GM06990 (cell line): ENCODE measurements around the gene ANO1.

Experiments used
- DNase-seq: peaks from one replicate; pipeline ENCODE4 v3.0.0-alpha.2; 2011; ENCODE audit not compliant: insufficient read length; ENCODE audit errors: extremely low read depth
- H3K27me3 ChIP-seq: replicated peaks from 2 replicates; pipeline ENCODE4 v1.6.0; 2011; ENCODE audit warnings: low read length; ENCODE audit not compliant: control insufficient read depth, insufficient read depth
- H3K36me3 ChIP-seq: 2 replicates; pipeline ENCODE4 v1.5.1; 2011; ENCODE audit warnings: low read length; ENCODE audit not compliant: control insufficient read depth, insufficient read depth
- H3K4me3 ChIP-seq: replicated peaks from 2 replicates; pipeline ENCODE4 v1.5.1; 2011; ENCODE audit warnings: low read depth, mild to moderate bottlenecking, control low read depth, low read length
- TF ChIP-seq, protein P1 (sequence below): IDR thresholded peaks from 2 replicates; pipeline ENCODE4 v1.5.1; 2011; ENCODE audit warnings: low read length, control low read depth, mild to moderate bottlenecking, inconsistent platforms; ENCODE audit not compliant: insufficient read depth, poor library complexity, severe bottlenecking

The ANO1 gene

DNA sequence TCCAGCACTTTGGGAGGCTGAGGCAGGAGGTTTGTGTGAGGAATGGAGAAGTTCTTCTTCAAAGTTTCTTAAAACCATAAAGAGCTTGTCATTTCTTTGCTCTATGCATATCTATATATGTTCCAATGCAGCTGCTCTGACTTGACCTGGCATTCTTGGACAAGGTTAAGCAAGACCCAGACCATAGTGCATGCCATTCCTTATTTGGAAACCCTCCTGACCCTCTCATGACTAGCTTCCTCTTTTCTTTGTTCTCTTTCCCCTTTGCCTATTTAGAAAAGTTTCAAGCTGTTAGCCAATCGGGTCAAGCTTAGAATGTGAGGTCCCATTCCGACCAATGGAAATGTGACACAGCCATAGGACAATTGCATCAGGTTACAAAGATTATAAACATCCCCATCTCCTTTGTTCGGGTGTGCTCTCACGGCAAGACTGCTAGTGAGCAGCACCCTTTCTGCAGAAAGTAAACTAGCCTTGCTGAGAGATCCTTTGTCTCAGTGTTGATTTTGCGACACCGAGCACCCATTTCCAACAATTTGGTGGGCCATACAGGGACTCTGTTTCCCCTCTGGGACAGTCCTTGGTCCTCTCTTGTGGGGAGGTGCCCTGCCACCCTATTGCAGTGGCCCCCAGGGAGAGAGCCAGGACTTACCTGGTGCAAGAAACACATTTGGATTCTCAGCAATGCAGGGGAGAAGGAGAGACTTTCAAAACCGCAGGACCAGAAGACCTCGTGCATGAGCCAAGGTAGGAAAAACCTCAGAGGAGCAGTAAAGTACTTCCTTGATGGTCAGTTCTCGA, 39.9 kb upstream of the ANO1 start:
- Histone ChIP-seq H3K36me3 (no peaks in the 10 kb centered on the region), H3K4me3 (no peak overlapping the region), H3K27me3 (no peaks in the 10 kb centered on the region)
- TF ChIP-seq, protein P1, sequence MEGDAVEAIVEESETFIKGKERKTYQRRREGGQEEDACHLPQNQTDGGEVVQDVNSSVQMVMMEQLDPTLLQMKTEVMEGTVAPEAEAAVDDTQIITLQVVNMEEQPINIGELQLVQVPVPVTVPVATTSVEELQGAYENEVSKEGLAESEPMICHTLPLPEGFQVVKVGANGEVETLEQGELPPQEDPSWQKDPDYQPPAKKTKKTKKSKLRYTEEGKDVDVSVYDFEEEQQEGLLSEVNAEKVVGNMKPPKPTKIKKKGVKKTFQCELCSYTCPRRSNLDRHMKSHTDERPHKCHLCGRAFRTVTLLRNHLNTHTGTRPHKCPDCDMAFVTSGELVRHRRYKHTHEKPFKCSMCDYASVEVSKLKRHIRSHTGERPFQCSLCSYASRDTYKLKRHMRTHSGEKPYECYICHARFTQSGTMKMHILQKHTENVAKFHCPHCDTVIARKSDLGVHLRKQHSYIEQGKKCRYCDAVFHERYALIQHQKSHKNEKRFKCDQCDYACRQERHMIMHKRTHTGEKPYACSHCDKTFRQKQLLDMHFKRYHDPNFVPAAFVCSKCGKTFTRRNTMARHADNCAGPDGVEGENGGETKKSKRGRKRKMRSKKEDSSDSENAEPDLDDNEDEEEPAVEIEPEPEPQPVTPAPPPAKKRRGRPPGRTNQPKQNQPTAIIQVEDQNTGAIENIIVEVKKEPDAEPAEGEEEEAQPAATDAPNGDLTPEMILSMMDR: no peak
- no peak for DNase-seq

DNA sequence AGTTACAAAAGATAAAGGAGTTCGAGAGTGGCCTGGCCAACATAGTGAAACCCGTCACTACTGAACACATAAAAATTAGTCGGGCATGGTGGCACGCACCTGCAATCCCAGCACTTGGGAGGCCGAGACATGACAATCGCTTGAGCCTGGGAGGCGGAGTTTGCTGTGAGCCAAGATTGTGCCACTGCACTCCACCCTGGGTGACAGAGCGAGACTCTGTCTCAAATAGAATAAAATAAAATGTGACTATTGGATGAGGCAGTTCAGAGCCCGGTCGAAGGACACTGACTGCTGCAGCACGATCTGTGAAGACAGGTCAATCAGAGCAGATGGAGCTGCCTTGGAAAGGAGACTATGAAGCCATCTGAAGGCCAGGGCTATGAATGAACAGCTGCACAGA, 37.7 kb upstream of the ANO1 start:
- DNase-seq: no peak
- Histone ChIP-seq H3K36me3 (no peaks in the 10 kb centered on the region), H3K4me3 (no peak overlapping the region), H3K27me3 (no peaks in the 10 kb centered on the region)
- TF ChIP-seq, protein P1: no peak

DNA sequence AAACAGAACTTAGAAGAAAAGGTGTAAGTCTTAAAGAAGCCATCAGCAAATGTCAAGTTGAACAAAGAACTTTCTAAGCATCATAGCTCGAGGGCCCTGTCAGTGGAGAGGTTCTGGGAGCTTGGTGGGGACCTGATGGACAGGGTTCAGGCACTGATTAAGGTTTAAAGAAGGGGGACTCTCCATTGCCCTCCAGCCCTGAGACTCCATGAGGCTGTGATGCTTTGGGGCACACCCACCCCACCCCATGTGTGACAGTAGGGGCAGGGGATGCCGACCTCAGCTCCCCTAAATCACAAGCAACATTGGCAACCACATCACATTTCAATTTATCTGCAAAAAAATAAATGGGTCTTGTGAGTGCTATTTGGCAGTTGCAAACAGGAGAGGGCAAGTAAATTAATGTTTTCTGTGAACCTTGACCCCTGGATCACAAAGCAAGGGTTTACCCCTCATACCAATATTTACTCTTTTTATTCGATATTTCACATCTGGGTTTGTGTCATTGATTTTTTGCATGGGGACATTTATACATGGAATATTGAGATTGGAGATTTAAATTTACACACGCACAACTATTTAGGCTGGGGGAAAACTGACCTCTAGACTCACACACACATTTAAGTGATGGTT, 37.1 kb upstream of the ANO1 start:
- no peaks in the 10 kb centered on the region for H3K27me3 ChIP-seq
- no peak overlapping the region for H3K4me3 ChIP-seq
- DNase-seq: no peak
- no peaks in the 10 kb centered on the region for H3K36me3 ChIP-seq
- TF ChIP-seq, protein P1: no peak

DNA sequence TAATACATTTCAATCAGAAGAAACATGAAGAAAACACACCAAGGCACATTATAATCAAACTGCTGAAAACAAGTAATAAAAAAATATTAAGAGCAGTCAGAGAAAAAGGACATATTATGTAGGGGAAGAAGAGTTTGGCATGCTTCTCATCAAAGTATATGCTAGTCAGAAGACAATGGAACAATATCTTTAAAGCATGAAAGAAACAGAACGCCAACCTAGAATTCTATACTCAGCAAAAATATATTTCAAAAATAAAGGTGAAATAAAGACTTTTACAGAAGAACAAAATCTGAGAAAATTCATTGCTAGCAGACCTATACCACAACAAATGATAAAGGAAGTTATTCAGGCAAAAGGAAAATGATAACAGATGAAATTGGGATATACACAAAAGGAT, 34.6 kb upstream of the ANO1 start:
- no peaks in the 10 kb centered on the region for H3K36me3 ChIP-seq
- no peak for DNase-seq
- TF ChIP-seq, protein P1: no peak
- H3K4me3 ChIP-seq: no peak overlapping the region
- H3K27me3 ChIP-seq: no peaks in the 10 kb centered on the region

DNA sequence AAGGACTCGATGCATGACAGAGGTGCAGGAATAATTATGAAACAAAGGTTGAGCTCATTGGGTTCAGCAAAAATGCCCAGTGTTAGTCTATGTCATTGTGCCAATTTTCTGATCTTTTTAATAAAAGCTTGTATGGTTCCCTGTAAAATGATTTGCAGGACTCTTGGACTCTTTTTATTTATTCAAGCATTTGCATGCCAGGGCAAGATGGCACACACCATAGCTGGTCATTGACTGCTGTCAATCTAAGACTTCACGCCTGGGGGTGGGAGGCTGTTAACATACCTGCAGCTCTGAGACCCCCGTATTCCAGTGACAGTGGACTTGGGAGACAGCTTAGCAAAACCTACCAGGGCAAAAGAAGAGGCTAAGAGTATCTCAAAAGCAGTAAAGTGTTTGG, 32.0 kb upstream of the ANO1 start:
- Histone ChIP-seq H3K4me3 (no peak overlapping the region), H3K36me3 (no peaks in the 10 kb centered on the region), H3K27me3 (no peaks in the 10 kb centered on the region)
- DNase-seq: no peak
- TF ChIP-seq, protein P1: no peak
